Measurements from ENCODE around the gene KIF13A.
"Not testable (repeated sequence)": the region's sequence is repeated elsewhere in the genome, so short reads cannot be mapped to it uniquely, and the experiment has no call there.

The KIF13A gene

GRCh38 chr6:17904491-17905120 lies 82.8 kb downstream of the KIF13A start:
- FAIRE-seq (no peak), DNase-seq (ENCODE audit: insufficient read length) (no peak)
- TF ChIP-seq TAF1 (IDR thresholded peaks at IDR 0.05; ENCODE audit: borderline replicate concordance, low read depth, low read length) (no peak), POLR2AphosphoS5 (IDR thresholded peaks at IDR 0.05; ENCODE audit: low read depth, low read length) (no peak), POLR2A (IDR thresholded peaks at IDR 0.05; ENCODE audit: low read depth, low read length) (no peak)

- DNase-seq (ENCODE audit: insufficient read length): no peak
- no peak for FAIRE-seq
- no peak for TF ChIP-seq POLR2AphosphoS5 (IDR thresholded peaks at IDR 0.05; ENCODE audit: low read depth, low read length)
- TF ChIP-seq TAF1 (IDR thresholded peaks at IDR 0.05; ENCODE audit: borderline replicate concordance, low read depth, low read length): no peak
- TF ChIP-seq POLR2A (IDR thresholded peaks at IDR 0.05; ENCODE audit: low read depth, low read length): no peak
Observed at GRCh38 chr6:17902974-17903373, 84.5 kb downstream of the KIF13A start.

- DNase-seq (ENCODE audit: insufficient read length): no peak
- no peak for FAIRE-seq
- TF ChIP-seq POLR2AphosphoS5 (IDR thresholded peaks at IDR 0.05; ENCODE audit: low read depth, low read length) (no peak), POLR2A (IDR thresholded peaks at IDR 0.05; ENCODE audit: low read depth, low read length) (no peak)
Observed at GRCh38 chr6:17901493-17901892, 85.9 kb downstream of the KIF13A start.

- DNase-seq (ENCODE audit: insufficient read length): no peak
- no peak for TF ChIP-seq POLR2AphosphoS5 (IDR thresholded peaks at IDR 0.05; ENCODE audit: low read depth, low read length)
- TF ChIP-seq TAF1 (IDR thresholded peaks at IDR 0.05; ENCODE audit: borderline replicate concordance, low read depth, low read length): no peak
- TF ChIP-seq POLR2A (IDR thresholded peaks at IDR 0.05; ENCODE audit: low read depth, low read length): no peak
- FAIRE-seq: no peak
Observed at GRCh38 chr6:17900011-17900410, 87.4 kb downstream of the KIF13A start.

- TF ChIP-seq POLR2A (IDR thresholded peaks at IDR 0.05; ENCODE audit: low read depth, low read length) (no peak), TAF1 (IDR thresholded peaks at IDR 0.05; ENCODE audit: borderline replicate concordance, low read depth, low read length) (no peak), POLR2AphosphoS5 (IDR thresholded peaks at IDR 0.05; ENCODE audit: low read depth, low read length) (no peak)
- FAIRE-seq: no peak
- DNase-seq (ENCODE audit: insufficient read length): no peak
Observed at GRCh38 chr6:17899491-17899890, 87.9 kb downstream of the KIF13A start.

GRCh38 chr6:17897681-17898080 lies 89.8 kb downstream of the KIF13A start:
- TF ChIP-seq TAF1 (IDR thresholded peaks at IDR 0.05; ENCODE audit: borderline replicate concordance, low read depth, low read length) (no peak), POLR2A (IDR thresholded peaks at IDR 0.05; ENCODE audit: low read depth, low read length) (no peak), POLR2AphosphoS5 (IDR thresholded peaks at IDR 0.05; ENCODE audit: low read depth, low read length) (no peak)
- FAIRE-seq (no peak), DNase-seq (ENCODE audit: insufficient read length) (no peak)

GRCh38 chr6:17894905-17895304 lies 92.5 kb downstream of the KIF13A start:
- FAIRE-seq: no peak
- TF ChIP-seq POLR2AphosphoS5 (IDR thresholded peaks at IDR 0.05; ENCODE audit: low read depth, low read length) (no peak), TAF1 (IDR thresholded peaks at IDR 0.05; ENCODE audit: borderline replicate concordance, low read depth, low read length) (no peak), POLR2A (IDR thresholded peaks at IDR 0.05; ENCODE audit: low read depth, low read length) (no peak)
- DNase-seq (ENCODE audit: insufficient read length): no peak

GRCh38 chr6:17894191-17894590 lies 93.2 kb downstream of the KIF13A start:
- TF ChIP-seq TAF1 (IDR thresholded peaks at IDR 0.05; ENCODE audit: borderline replicate concordance, low read depth, low read length): no peak
- no peak for TF ChIP-seq POLR2A (IDR thresholded peaks at IDR 0.05; ENCODE audit: low read depth, low read length)
- no peak for TF ChIP-seq POLR2AphosphoS5 (IDR thresholded peaks at IDR 0.05; ENCODE audit: low read depth, low read length)
- DNase-seq (ENCODE audit: insufficient read length) (no peak), FAIRE-seq (no peak)

- FAIRE-seq (no peak), DNase-seq (ENCODE audit: insufficient read length) (no peak)
- TF ChIP-seq TAF1 (IDR thresholded peaks at IDR 0.05; ENCODE audit: borderline replicate concordance, low read depth, low read length) (no peak), POLR2AphosphoS5 (IDR thresholded peaks at IDR 0.05; ENCODE audit: low read depth, low read length) (no peak), POLR2A (IDR thresholded peaks at IDR 0.05; ENCODE audit: low read depth, low read length) (no peak)
Observed at GRCh38 chr6:17892097-17892686, 95.2 kb downstream of the KIF13A start.

- FAIRE-seq (no peak), DNase-seq (ENCODE audit: insufficient read length) (no peak)
- TF ChIP-seq TAF1 (IDR thresholded peaks at IDR 0.05; ENCODE audit: borderline replicate concordance, low read depth, low read length): no peak
- TF ChIP-seq POLR2AphosphoS5 (IDR thresholded peaks at IDR 0.05; ENCODE audit: low read depth, low read length): no peak
- no peak for TF ChIP-seq POLR2A (IDR thresholded peaks at IDR 0.05; ENCODE audit: low read depth, low read length)
Observed at GRCh38 chr6:17890309-17890708, 97.1 kb downstream of the KIF13A start.

- not testable (repeated sequence) for DNase-seq (ENCODE audit: insufficient read length); FAIRE-seq
Observed at GRCh38 chr6:17889777-17890176, 97.7 kb downstream of the KIF13A start.

GRCh38 chr6:17886891-17887290 lies 100.5 kb downstream of the KIF13A start:
- DNase-seq (ENCODE audit: insufficient read length): no peak
- no peak for FAIRE-seq

More at GRCh38 chr6:17886891-17887290, 100.5 kb downstream of the KIF13A start:
- TF ChIP-seq POLR2A (IDR thresholded peaks at IDR 0.05; ENCODE audit: low read depth, low read length) (no peak), POLR2AphosphoS5 (IDR thresholded peaks at IDR 0.05; ENCODE audit: low read depth, low read length) (no peak), TAF1 (IDR thresholded peaks at IDR 0.05; ENCODE audit: borderline replicate concordance, low read depth, low read length) (no peak)

Data from GM12892 (cell line).